ENCODE measurements around the gene ACADL. TPM values are rescaled to one million over a fixed set of nuclear protein-coding genes. Genes with fewer than 3 reads are reported as not detected.
A peak's percentile ranks its signal among the peaks of the same experiment; 100 is the strongest.

ACADL gene
- total and polyA plus RNA-seq, 2 experiments from 2014 or later = 0.45 to 0.49 TPM

DNA sequence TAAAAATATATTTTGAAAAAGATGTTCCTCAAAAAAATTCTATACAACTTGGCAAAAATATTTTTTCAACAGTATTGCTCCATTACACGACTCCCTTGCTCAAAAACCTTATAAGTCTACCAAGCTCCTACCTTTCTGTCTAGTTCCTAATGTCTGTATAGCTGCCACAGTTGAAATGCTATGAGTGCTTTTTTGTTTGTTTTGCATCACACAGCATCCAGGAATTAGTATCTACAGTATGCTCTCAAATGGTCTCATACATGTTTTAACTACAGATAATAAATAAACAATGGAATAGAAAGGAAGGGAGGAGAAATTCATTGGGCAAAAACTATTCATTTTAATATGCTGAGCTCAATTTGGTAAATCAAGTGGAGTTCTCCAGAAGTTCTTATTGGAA is 17.3 kb downstream of the ACADL start:
- DNase-seq (ENCODE audit: low read depth in 1 of 2, low spot score in 1 of 2) = no peak
- Histone ChIP-seq H3K4me3 (no peak overlapping the region), H3K27ac (no peak overlapping the region), H3K9me3 (ENCODE audit: low read depth) (no peaks in the 10 kb centered on the region), H3K36me3 (no peaks in the 10 kb centered on the region), H3K4me1 (ENCODE audit: low read depth) (no peaks in the 10 kb centered on the region), H3K27me3 (no peaks in the 10 kb centered on the region)
- TF ChIP-seq CTCF (IDR thresholded peaks at IDR 0.05; ENCODE audit: low read depth, low read length) = no peak

DNA sequence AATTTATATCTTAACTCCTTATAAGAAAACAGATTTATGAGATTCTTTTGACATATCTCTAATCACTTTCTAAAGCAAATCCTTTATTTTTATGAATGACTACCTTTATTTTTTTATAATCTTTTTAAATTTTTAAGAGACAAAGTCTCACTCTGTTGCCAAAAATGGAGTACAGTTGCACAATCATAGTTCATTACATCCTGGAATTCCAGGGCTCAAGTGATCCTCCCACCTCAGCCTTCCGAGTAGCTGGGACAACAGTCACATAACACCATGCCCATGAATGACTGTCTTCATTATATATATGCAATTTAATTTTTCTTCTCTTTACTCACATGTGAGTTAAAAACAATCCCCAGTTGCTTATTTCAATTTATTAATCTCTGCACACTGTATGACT is 21.7 kb downstream of the ACADL start:
- peak in 1 of 2 donors; percentile 14 for DNase-seq (ENCODE audit: low read depth in 1 of 2, low spot score in 1 of 2)
- no peaks in the 10 kb centered on the region for H3K9me3 ChIP-seq (ENCODE audit: low read depth)
- H3K27me3 ChIP-seq = peaks cover 4% of the 10 kb centered on the region
- no peaks in the 10 kb centered on the region for H3K4me1 ChIP-seq (ENCODE audit: low read depth)
- H3K27ac ChIP-seq = no peak overlapping the region
- no peak for TF ChIP-seq CTCF (IDR thresholded peaks at IDR 0.05; ENCODE audit: low read depth, low read length)
- H3K4me3 ChIP-seq = no peak overlapping the region
- no peaks in the 10 kb centered on the region for H3K36me3 ChIP-seq

GRCh38 chr2:210203147-210203546 is 22.1 kb downstream of the ACADL start:
- no peaks in the 10 kb centered on the region for H3K4me1 ChIP-seq (ENCODE audit: low read depth)
- H3K9me3 ChIP-seq (ENCODE audit: low read depth) = no peaks in the 10 kb centered on the region
- no peak for DNase-seq (ENCODE audit: low read depth in 1 of 2, low spot score in 1 of 2)
- no peak for TF ChIP-seq CTCF (IDR thresholded peaks at IDR 0.05; ENCODE audit: low read depth, low read length)
- H3K36me3 ChIP-seq = no peaks in the 10 kb centered on the region
- no peak overlapping the region for H3K4me3 ChIP-seq
- peaks cover 4% of the 10 kb centered on the region for H3K27me3 ChIP-seq
- no peak overlapping the region for H3K27ac ChIP-seq

DNA sequence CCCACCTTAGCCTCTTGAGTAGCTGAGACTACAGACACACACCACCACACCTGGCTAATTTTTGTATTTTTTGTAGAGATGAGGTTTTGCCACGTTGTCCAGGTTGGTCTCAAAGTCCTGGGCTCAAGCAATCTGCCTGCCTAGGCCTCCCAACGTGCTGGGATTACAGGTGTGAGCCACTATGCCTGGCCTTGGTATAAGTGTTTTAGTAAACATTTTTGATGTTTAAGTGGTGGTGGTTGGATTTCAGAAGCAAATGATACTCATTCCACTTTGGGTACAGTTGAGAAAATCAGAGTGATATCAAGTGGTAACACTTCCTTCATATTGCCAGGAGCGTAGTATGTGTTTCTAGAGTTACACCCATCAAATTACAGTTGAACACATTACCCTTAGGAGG is 25.4 kb downstream of the ACADL start:
- H3K4me3 ChIP-seq = no peak overlapping the region
- no peak overlapping the region for H3K27ac ChIP-seq
- no peak for TF ChIP-seq CTCF (IDR thresholded peaks at IDR 0.05; ENCODE audit: low read depth, low read length)
- no peaks in the 10 kb centered on the region for H3K4me1 ChIP-seq (ENCODE audit: low read depth)
- no peak for DNase-seq (ENCODE audit: low read depth in 1 of 2, low spot score in 1 of 2)
- H3K36me3 ChIP-seq = no peaks in the 10 kb centered on the region
- H3K27me3 ChIP-seq = peaks cover 4% of the 10 kb centered on the region
- H3K9me3 ChIP-seq (ENCODE audit: low read depth) = no peaks in the 10 kb centered on the region

DNA sequence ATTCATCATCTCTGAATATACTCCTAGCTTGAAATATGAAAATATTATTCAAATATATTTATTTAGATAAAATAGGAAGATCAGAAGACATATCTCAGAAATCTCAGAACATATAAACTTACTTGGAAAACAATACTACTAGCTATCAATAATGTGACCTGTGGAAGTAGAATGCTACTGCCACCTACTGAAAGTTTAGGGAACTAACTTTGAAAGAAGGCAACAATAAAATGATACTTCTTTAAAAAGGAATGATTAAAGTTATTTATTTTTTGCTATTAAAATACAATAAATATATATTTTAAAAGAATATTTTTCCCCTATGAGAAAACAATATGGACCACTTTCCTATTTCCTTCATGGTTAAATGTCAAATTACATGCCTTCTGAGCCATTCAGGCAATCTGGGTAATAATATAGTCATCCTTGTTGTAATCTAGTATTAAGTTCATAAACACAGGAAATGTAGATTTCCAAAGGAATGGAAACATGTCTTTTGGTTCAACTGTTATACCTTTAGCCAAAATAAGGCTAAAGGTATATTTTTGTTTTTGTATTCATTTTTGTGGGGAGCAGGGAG is 26.0 kb downstream of the ACADL start:
- no peaks in the 10 kb centered on the region for H3K4me1 ChIP-seq (ENCODE audit: low read depth)
- no peaks in the 10 kb centered on the region for H3K36me3 ChIP-seq
- no peak overlapping the region for H3K27ac ChIP-seq
- H3K27me3 ChIP-seq = peaks cover 4% of the 10 kb centered on the region
- TF ChIP-seq CTCF (IDR thresholded peaks at IDR 0.05; ENCODE audit: low read depth, low read length) = peak; percentile 61
- H3K9me3 ChIP-seq (ENCODE audit: low read depth) = no peaks in the 10 kb centered on the region
- no peak overlapping the region for H3K4me3 ChIP-seq
- peak; percentile 34 to 42 for DNase-seq (ENCODE audit: low read depth in 1 of 2, low spot score in 1 of 2)

Measured in cardiac muscle cell (in vitro differentiated cells and primary cell).